Ishikawa (cell line): ENCODE measurements around the gene TRIP12.

Experiments used
- CEBPB ChIP-seq: IDR thresholded peaks from 2 replicates; pipeline ENCODE4 v1.6.1; 2012
- CREB1 ChIP-seq: IDR thresholded peaks from 2 replicates; pipeline ENCODE4 v1.6.1; 2012; ENCODE audit warnings: low read depth
- EP300 ChIP-seq: IDR thresholded peaks from 2 replicates; pipeline ENCODE4 v1.6.1; 2012; ENCODE audit warnings: borderline replicate concordance
- FOXM1 ChIP-seq: IDR thresholded peaks from 2 replicates; pipeline ENCODE4 v1.6.1; 2012; ENCODE audit warnings: low read depth, borderline replicate concordance
- NFIC ChIP-seq: IDR thresholded peaks from 2 replicates; pipeline ENCODE4 v1.6.1; 2012
- REST ChIP-seq: IDR thresholded peaks from 2 replicates; pipeline ENCODE4 v1.6.1; 2012; ENCODE audit warnings: low read depth, mild to moderate bottlenecking
- TAF1 ChIP-seq: IDR thresholded peaks from 2 replicates; pipeline ENCODE4 v1.6.1; 2012; ENCODE audit warnings: low read depth, mild to moderate bottlenecking
- TEAD4 ChIP-seq: IDR thresholded peaks from 2 replicates; pipeline ENCODE4 v1.6.1; 2012
- USF1 ChIP-seq: IDR thresholded peaks from 2 replicates; pipeline ENCODE4 v1.6.1; 2012
- YY1 ChIP-seq: IDR thresholded peaks from 2 replicates; pipeline ENCODE4 v1.6.1; 2012; ENCODE audit warnings: low read depth

- TF ChIP-seq CREB1 (no peak), REST (no peak), CEBPB (no peak), FOXM1 (no peak), USF1 (no peak), EP300 (no peak), YY1 (no peak), TAF1 (no peak), TEAD4 (no peak), NFIC (no peak)
Observed at GRCh38 chr2:229884775-229885699, 36.8 kb downstream of the TRIP12 start.
